ENCODE data around the gene WTAP.
A peak's percentile ranks its signal among the peaks of the same experiment; 100 is the strongest.
"Not testable (repeated sequence)": the region's sequence is repeated elsewhere in the genome, so short reads cannot be mapped to it uniquely, and the experiment has no call there.

Gene WTAP

GRCh38 chr6:159729598-159730331 is 2.5 kb downstream of the WTAP start:
- Mint-ChIP-seq H3K4me1 (peaks cover 67% of the 10 kb centered on the region), H3K4me3 (peak overlapping the region; percentile 95), H3K27me3 (no peaks in the 10 kb centered on the region), H3K9me3 (no peaks in the 10 kb centered on the region), H3K27ac (peak overlapping the region; percentile 96), H3K36me3 (ENCODE audit: low read depth) (peaks cover 46% of the 10 kb centered on the region)
- no peak for DNase-seq
- no peak for ATAC-seq

DNA sequence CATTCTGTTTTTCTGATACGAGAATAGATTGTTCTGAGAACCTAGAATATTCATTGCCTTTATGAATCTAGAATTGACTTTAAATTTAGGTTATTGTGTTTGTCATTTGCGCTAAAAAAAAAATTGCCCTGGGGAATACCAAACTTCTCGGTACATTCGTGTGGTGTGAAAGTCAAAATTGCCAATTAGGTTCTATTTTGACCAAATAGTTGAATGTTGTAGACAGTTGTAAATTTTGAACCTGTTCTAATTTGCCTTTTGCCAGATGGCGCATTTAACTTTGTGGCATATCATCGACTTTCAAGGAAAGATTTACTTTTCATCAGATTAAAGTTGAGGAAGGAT is 3.0 kb downstream of the WTAP start:
- Mint-ChIP-seq H3K9me3 (no peaks in the 10 kb centered on the region), H3K4me3 (peak overlapping the region; percentile 95), H3K27ac (peak overlapping the region; percentile 96), H3K27me3 (no peaks in the 10 kb centered on the region), H3K36me3 (ENCODE audit: low read depth) (peaks cover 46% of the 10 kb centered on the region), H3K4me1 (peaks cover 66% of the 10 kb centered on the region)
- ATAC-seq (no peak), DNase-seq (no peak)

DNA sequence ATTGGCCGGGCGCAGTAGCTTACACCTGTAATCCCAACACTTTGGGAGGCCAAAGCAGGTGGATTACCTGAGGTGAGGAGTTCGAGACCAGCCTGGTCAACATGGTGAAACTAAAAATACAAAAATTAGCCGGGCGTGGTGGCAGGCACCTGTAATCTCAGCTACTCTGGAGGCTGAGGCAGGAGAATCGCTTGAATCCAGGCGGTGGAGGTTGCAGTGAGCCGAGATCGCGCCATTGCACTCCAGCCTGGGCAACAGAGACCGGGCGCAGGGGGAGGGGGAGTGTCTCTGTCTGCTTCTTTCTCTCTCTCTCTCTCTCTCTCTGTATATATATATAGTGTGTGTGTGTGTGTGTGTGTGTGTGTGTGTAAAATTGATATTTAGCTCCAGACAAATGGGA is 5.2 kb downstream of the WTAP start:
- H3K27me3 Mint-ChIP-seq, H3K4me3 Mint-ChIP-seq, DNase-seq, H3K9me3 Mint-ChIP-seq, ATAC-seq: not testable (repeated sequence)
- peak overlapping the region; percentile 15 for H3K27ac Mint-ChIP-seq
- peaks cover 36% of the 10 kb centered on the region for H3K36me3 Mint-ChIP-seq (ENCODE audit: low read depth)
- H3K4me1 Mint-ChIP-seq: peaks cover 58% of the 10 kb centered on the region

DNA sequence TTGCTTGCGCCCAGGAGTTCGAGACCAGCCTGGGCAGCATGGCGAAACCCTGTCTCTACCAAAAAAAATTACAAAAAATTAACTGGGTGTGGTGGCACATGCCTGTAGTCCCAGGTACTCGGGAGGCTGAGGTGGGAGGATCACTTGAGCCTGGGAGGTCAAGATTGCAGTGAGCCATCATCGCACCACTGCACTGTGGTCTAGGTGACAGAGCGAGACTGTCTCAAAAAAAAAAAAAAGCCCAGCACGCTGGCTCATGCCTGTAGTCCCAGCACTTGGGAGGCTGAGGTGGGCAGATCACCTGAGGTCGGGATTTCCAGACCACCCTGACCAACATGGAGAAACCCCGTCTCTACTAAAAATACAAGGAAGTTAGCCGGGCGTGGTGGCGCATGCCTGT is 6.1 kb downstream of the WTAP start:
- Mint-ChIP-seq H3K36me3 (ENCODE audit: low read depth) (peaks cover 31% of the 10 kb centered on the region), H3K27ac (peak overlapping the region; percentile 60), H3K4me1 (peaks cover 65% of the 10 kb centered on the region)
- ATAC-seq: peak; percentile 28
- H3K9me3 Mint-ChIP-seq, H3K27me3 Mint-ChIP-seq, DNase-seq, H3K4me3 Mint-ChIP-seq: not testable (repeated sequence)

DNA sequence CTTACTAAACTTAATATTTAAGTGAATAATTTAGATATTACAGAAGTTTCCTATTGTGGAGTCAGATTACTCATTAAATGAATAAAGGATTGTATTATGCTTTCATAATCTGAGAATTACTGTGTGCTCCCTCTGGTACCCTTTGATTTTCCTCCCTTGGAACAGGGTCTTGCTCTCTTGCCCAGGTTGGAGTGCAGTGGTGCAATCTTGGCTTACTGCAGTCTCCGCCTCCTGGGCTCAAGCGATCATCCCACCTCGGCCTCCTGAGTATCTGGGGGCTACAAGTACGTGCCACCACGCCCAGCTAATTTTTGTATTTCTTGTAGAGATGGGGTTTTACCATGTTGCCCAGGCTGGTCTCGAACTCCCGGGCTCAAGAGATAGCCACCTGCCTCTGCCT is 9.6 kb downstream of the WTAP start:
- Mint-ChIP-seq H3K9me3 (no peaks in the 10 kb centered on the region), H3K4me1 (peaks cover 42% of the 10 kb centered on the region), H3K4me3 (no peak overlapping the region), H3K27ac (no peak overlapping the region), H3K36me3 (ENCODE audit: low read depth) (peaks cover 26% of the 10 kb centered on the region), H3K27me3 (no peaks in the 10 kb centered on the region)
- no peak for DNase-seq
- no peak for ATAC-seq

- H3K27me3 Mint-ChIP-seq: no peaks in the 10 kb centered on the region
- H3K27ac Mint-ChIP-seq: no peak overlapping the region
- no peaks in the 10 kb centered on the region for H3K9me3 Mint-ChIP-seq
- DNase-seq (no peak), ATAC-seq (no peak)
- peaks cover 39% of the 10 kb centered on the region for H3K36me3 Mint-ChIP-seq (ENCODE audit: low read depth)
- H3K4me1 Mint-ChIP-seq: peaks cover 20% of the 10 kb centered on the region
- no peak overlapping the region for H3K4me3 Mint-ChIP-seq
These were observed 12.0 kb downstream of the WTAP start for GRCh38 chr6:159739341-159739740.

DNA sequence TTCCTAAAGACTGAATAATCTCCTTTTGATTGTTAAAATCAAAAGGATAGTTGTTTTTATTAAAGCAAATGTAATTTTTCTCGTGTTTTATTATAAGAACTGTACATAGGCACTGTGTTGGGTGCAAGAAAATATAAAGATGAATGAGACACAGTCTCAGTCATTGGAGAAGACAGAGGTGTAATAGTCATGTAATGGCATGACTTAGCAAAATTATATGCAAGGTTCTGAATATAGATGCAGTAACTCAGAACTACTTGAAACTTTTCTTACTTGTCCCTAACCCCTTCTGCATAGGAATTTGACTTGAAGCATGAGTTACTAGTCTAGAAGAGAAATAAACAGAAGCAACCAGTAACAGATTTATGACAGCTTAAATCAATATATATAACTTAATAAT is 14.9 kb downstream of the WTAP start:
- Mint-ChIP-seq H3K36me3 (ENCODE audit: low read depth) (peaks cover 56% of the 10 kb centered on the region), H3K4me3 (no peak overlapping the region), H3K27ac (peak overlapping the region; percentile 72), H3K4me1 (peaks cover 13% of the 10 kb centered on the region), H3K9me3 (no peaks in the 10 kb centered on the region), H3K27me3 (no peaks in the 10 kb centered on the region)
- no peak for DNase-seq
- no peak for ATAC-seq

DNA sequence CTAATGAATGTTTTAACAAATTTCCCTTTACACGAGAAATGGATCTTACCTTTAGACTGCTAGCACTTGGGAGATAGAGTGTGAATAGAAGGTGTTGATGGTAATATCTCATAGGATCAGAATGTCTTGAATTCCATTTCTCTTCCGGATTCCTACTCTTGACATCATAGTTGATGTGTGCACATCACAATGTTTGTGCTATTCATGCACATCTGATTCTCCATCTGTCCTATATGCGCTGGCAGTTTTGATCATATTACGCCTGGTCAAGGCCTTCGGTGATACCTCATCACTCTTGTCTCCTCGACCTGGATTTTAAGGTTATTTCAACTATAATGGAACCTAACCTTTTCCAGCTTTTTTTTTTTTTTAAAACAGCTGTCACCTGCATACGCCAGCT is 17.8 kb downstream of the WTAP start:
- Mint-ChIP-seq H3K4me3 (no peak overlapping the region), H3K27me3 (no peaks in the 10 kb centered on the region), H3K36me3 (ENCODE audit: low read depth) (peaks cover 70% of the 10 kb centered on the region), H3K4me1 (peaks cover 2% of the 10 kb centered on the region), H3K27ac (peak overlapping the region; percentile 54), H3K9me3 (no peaks in the 10 kb centered on the region)
- DNase-seq (no peak), ATAC-seq (no peak)

- H3K9me3 Mint-ChIP-seq: no peaks in the 10 kb centered on the region
- H3K27ac Mint-ChIP-seq: no peak overlapping the region
- DNase-seq: no peak
- no peaks in the 10 kb centered on the region for H3K4me1 Mint-ChIP-seq
- H3K27me3 Mint-ChIP-seq: no peaks in the 10 kb centered on the region
- no peak overlapping the region for H3K4me3 Mint-ChIP-seq
- no peak for ATAC-seq
- peaks cover 72% of the 10 kb centered on the region for H3K36me3 Mint-ChIP-seq (ENCODE audit: low read depth)
These were observed 19.5 kb downstream of the WTAP start for GRCh38 chr6:159746759-159747158.

GRCh38 chr6:159748127-159748526 is 20.8 kb downstream of the WTAP start:
- not testable (repeated sequence) for H3K4me1 Mint-ChIP-seq, H3K27me3 Mint-ChIP-seq, DNase-seq, H3K27ac Mint-ChIP-seq, H3K9me3 Mint-ChIP-seq, H3K4me3 Mint-ChIP-seq, ATAC-seq
- peaks cover 73% of the 10 kb centered on the region for H3K36me3 Mint-ChIP-seq (ENCODE audit: low read depth)

GRCh38 chr6:159751448-159751847 is 24.1 kb downstream of the WTAP start:
- H3K36me3 Mint-ChIP-seq (ENCODE audit: low read depth): peaks cover 72% of the 10 kb centered on the region
- no peaks in the 10 kb centered on the region for H3K9me3 Mint-ChIP-seq
- DNase-seq: no peak
- no peaks in the 10 kb centered on the region for H3K27me3 Mint-ChIP-seq
- ATAC-seq: no peak
- H3K4me1 Mint-ChIP-seq: peaks cover 4% of the 10 kb centered on the region
- no peak overlapping the region for H3K27ac Mint-ChIP-seq
- no peak overlapping the region for H3K4me3 Mint-ChIP-seq

DNA sequence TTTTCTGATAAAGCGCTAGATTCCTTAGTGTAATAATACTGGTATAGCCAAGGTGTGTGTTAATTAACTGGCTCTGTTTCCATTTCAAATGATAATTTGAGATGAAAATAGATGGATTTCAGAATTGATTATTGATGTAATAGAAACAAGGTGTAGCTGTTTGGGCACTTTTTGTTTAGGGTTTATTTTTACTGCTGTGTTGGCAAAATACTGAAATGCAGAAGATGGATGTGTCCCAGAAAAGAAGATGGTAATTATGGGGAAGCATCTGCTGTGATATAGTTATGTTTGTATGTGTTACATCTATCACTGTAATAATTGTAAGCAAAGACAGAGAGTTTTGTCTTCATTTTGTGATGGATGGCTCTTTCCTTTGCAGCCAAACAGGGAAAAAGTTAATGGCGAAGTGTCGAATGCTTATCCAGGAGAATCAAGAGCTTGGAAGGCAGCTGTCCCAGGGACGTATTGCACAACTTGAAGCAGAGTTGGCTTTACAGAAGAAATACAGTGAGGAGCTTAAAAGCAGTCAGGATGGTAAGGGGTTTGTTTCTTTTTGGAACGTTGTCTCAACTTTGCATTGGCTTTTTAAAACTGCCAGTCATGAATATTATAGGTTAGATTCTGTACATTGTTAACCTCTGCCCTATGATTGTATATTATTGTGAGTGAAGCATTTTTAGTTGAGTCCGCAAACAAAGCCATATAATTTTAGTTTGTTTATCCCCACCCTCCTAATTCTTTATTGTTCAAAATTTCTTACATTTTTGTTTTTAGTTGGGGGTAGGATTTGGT is 26.0 kb downstream of the WTAP start:
- DNase-seq (no peak), ATAC-seq (no peak)
- Mint-ChIP-seq H3K27me3 (no peaks in the 10 kb centered on the region), H3K4me1 (peaks cover 6% of the 10 kb centered on the region), H3K4me3 (no peak overlapping the region), H3K9me3 (no peaks in the 10 kb centered on the region), H3K27ac (peak overlapping the region; percentile 53), H3K36me3 (ENCODE audit: low read depth) (peaks cover 74% of the 10 kb centered on the region)

DNA sequence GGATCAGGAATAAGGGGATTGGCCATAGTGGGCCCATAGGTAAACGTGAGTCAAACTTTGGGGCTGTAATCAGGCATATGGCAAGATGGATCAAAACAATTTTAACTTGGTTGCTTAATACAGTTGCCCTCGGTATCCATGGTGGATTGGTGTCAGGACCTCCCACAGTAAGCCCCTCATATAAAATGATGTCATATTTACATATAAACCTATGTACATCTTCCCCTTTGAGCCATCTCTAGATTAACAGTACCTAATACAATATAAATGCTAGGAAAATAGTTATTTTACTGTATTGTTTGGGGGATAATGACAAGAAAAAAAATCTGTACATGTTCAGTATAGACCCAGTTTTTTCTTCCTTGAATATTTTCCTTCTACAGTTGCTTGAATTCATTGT is 27.1 kb downstream of the WTAP start:
- Mint-ChIP-seq H3K4me1 (peaks cover 9% of the 10 kb centered on the region), H3K27ac (no peak overlapping the region), H3K9me3 (no peaks in the 10 kb centered on the region), H3K27me3 (no peaks in the 10 kb centered on the region), H3K36me3 (ENCODE audit: low read depth) (peaks cover 69% of the 10 kb centered on the region), H3K4me3 (no peak overlapping the region)
- ATAC-seq (no peak), DNase-seq (no peak)

- Mint-ChIP-seq H3K4me1 (peaks cover 13% of the 10 kb centered on the region), H3K27me3 (no peaks in the 10 kb centered on the region), H3K9me3 (no peaks in the 10 kb centered on the region), H3K4me3 (no peak overlapping the region), H3K27ac (no peak overlapping the region), H3K36me3 (ENCODE audit: low read depth) (peaks cover 65% of the 10 kb centered on the region)
- DNase-seq (no peak), ATAC-seq (no peak)
These were observed 27.9 kb downstream of the WTAP start for GRCh38 chr6:159754959-159755914.
